Body of pancreas (tissue), 4 donors: ENCODE data around the gene DHX36. TPM values are rescaled to one million over a fixed set of nuclear protein-coding genes. Genes with fewer than 3 reads are reported as not detected.

Experiments used
- ATAC-seq: fragments of 150-250 bp; one replicate; pipeline ENCODE4 v1.9.1; 2016
- DNase-seq, 4 donors: peaks; one replicate each; pipeline ENCODE4 v3.0.0-alpha.2; 2019
- H3K27ac ChIP-seq, 4 donors: fragments of 200-600 bp; sonication (generic); 1 replicate in 3 of 4; 2 replicates in 1 of 4; pipeline versions ENCODE4 v1.5.1 to v1.6.1; 2016 to 2019; ENCODE audit warnings: mild to moderate bottlenecking in 1 of 4, mixed read lengths in 1 of 4, moderate library complexity in 1 of 4
- H3K27me3 ChIP-seq, 2 donors: fragments of 200-600 bp; sonication (generic); one replicate each; pipeline ENCODE4 v1.6.0; 2016; ENCODE audit warnings: mild to moderate bottlenecking in 1 of 2
- H3K36me3 ChIP-seq, 2 donors: fragments of 200-600 bp; sonication (generic); replicated peaks in 1 of 2; 2 replicates each; pipeline ENCODE4 v1.5.1; 2016; ENCODE audit warnings: low read depth in 2 of 2; ENCODE audit not compliant: insufficient read depth in 1 of 2
- H3K4me1 ChIP-seq: fragments of 200-600 bp; sonication (generic); one replicate; pipeline ENCODE4 v1.6.0; 2016
- H3K4me3 ChIP-seq, 2 donors: fragments of 200-600 bp; sonication (generic); 1 replicate in 1 of 2; 2 replicates in 1 of 2; pipeline ENCODE4 v1.5.1; 2016 to 2019
- H3K9me3 ChIP-seq, 3 donors: fragments of 200-600 bp; sonication (generic); 1 replicate in 2 of 3; 2 replicates in 1 of 3; pipeline ENCODE4 v1.5.1; 2016
- POLR2A ChIP-seq, 3 donors: fragments of 450-650 bp; IDR thresholded peaks; one replicate each; pipeline ENCODE4 v1.6.1; 2016; ENCODE audit warnings: antibody characterized with exemption in 3 of 3, mild to moderate bottlenecking in 2 of 3
- WGBS, 2 donors: methylation state at CpG; one replicate each; pipeline ENCODE4 v1.1.5; 2017; 5-methylcytosine and 5-hydroxymethylcytosine counted together
- intact Hi-C: fragments of 100-400 bp; cut with DNase I; formaldehyde crosslinking; loops from one replicate; pipeline ENCODE4 v1.15.1; 2023
- total RNA-seq, 2 donors: library from RNA; depleted of rRNA; stranded (reverse); fragments of >200 nt; gene quantifications; one replicate each; pipeline ENCODE4 v1.1.0, GENCODE V29; 2016
- TF ChIP-seq, protein P1 (sequence below), 7 experiments: fragments of 450-650 bp in 4 of 7; fragments of 200-600 bp in 3 of 7; sonication (generic) in 3 of 7; IDR thresholded peaks; one replicate each; pipeline ENCODE4 v1.5.1; 2016 to 2019; ENCODE audit warnings: antibody characterized with exemption in 7 of 7

The DHX36 gene
- total RNA-seq, 2 donors from 2014 or later, result 30.6 to 58.3 TPM

GRCh38 chr3:154236331-154236730 is 88.0 kb downstream of the DHX36 start:
- 65 to 75% methylated on average over 3 of the region's 3 CpGs for WGBS, 2 donors
- no peaks in the 10 kb centered on the region for H3K36me3 ChIP-seq
- no peaks in the 10 kb centered on the region for H3K9me3 ChIP-seq
- H3K27me3 ChIP-seq, result no peaks in the 10 kb centered on the region
- H3K27ac ChIP-seq, result no peak overlapping the region
- intact Hi-C loops, result no loop called here
- TF ChIP-seq, protein P1, sequence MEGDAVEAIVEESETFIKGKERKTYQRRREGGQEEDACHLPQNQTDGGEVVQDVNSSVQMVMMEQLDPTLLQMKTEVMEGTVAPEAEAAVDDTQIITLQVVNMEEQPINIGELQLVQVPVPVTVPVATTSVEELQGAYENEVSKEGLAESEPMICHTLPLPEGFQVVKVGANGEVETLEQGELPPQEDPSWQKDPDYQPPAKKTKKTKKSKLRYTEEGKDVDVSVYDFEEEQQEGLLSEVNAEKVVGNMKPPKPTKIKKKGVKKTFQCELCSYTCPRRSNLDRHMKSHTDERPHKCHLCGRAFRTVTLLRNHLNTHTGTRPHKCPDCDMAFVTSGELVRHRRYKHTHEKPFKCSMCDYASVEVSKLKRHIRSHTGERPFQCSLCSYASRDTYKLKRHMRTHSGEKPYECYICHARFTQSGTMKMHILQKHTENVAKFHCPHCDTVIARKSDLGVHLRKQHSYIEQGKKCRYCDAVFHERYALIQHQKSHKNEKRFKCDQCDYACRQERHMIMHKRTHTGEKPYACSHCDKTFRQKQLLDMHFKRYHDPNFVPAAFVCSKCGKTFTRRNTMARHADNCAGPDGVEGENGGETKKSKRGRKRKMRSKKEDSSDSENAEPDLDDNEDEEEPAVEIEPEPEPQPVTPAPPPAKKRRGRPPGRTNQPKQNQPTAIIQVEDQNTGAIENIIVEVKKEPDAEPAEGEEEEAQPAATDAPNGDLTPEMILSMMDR (IDR thresholded peaks at IDR 0.05), result no peak
- no peak for TF ChIP-seq POLR2A (IDR thresholded peaks at IDR 0.05)
- ATAC-seq (no peak), DNase-seq (no peak)
- H3K4me3 ChIP-seq, result no peak overlapping the region
- H3K4me1 ChIP-seq, result no peaks in the 10 kb centered on the region

DNA sequence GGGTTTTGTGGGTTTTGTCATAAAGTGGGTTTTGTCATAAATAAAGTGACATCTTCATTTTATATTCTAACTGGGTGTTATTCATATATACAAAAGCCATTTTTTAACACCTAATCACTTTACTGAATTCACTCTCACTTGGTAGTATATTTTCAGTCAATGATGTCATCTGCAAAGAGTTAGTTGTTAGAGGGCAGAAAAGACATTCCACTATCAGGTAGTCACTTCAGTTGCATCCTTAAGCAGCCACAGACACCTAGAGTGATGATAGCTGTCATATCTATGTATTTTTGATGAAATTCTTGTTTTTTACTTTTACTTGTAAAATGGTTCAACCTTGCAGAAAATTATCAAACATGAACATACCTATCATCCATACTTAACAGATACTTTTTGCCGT is 89.0 kb downstream of the DHX36 start:
- H3K36me3 ChIP-seq, result no peaks in the 10 kb centered on the region
- TF ChIP-seq POLR2A (IDR thresholded peaks at IDR 0.05), result no peak
- TF ChIP-seq, protein P1 (IDR thresholded peaks at IDR 0.05), result no peak
- H3K27me3 ChIP-seq, result no peaks in the 10 kb centered on the region
- no peak overlapping the region for H3K4me3 ChIP-seq
- intact Hi-C loops, result no loop called here
- DNase-seq, result no peak
- no peaks in the 10 kb centered on the region for H3K9me3 ChIP-seq
- 98 to 100% methylated on average over 1 of the region's 1 CpG for WGBS, 2 donors
- H3K27ac ChIP-seq, result no peak overlapping the region
- H3K4me1 ChIP-seq, result no peaks in the 10 kb centered on the region
- no peak for ATAC-seq

- no peak overlapping the region for H3K4me3 ChIP-seq
- no peaks in the 10 kb centered on the region for H3K4me1 ChIP-seq
- no peaks in the 10 kb centered on the region for H3K9me3 ChIP-seq
- intact Hi-C loops, result no loop called here
- TF ChIP-seq, protein P1 (IDR thresholded peaks at IDR 0.05), result no peak
- TF ChIP-seq POLR2A (IDR thresholded peaks at IDR 0.05), result no peak
- 86 to 87% methylated on average over 2 of the region's 2 CpGs for WGBS, 2 donors
- H3K27me3 ChIP-seq, result no peaks in the 10 kb centered on the region
- H3K36me3 ChIP-seq, result no peaks in the 10 kb centered on the region
- H3K27ac ChIP-seq, result no peak overlapping the region
- ATAC-seq (no peak), DNase-seq (no peak)
Measured at GRCh38 chr3:154229217-154229590, 95.1 kb downstream of the DHX36 start.

- ATAC-seq (no peak), DNase-seq (no peak)
- no peaks in the 10 kb centered on the region for H3K36me3 ChIP-seq
- no peak overlapping the region for H3K4me3 ChIP-seq
- TF ChIP-seq, protein P1 (IDR thresholded peaks at IDR 0.05), result no peak
- TF ChIP-seq POLR2A (IDR thresholded peaks at IDR 0.05), result no peak
- no peaks in the 10 kb centered on the region for H3K9me3 ChIP-seq
- no peaks in the 10 kb centered on the region for H3K27me3 ChIP-seq
- intact Hi-C loops, result no loop called here
- WGBS, 2 donors, result 66 to 81% methylated on average over 6 of the region's 6 CpGs
- H3K4me1 ChIP-seq, result no peaks in the 10 kb centered on the region
- no peak overlapping the region for H3K27ac ChIP-seq
Measured at GRCh38 chr3:154228561-154229216, 95.6 kb downstream of the DHX36 start.

DNA sequence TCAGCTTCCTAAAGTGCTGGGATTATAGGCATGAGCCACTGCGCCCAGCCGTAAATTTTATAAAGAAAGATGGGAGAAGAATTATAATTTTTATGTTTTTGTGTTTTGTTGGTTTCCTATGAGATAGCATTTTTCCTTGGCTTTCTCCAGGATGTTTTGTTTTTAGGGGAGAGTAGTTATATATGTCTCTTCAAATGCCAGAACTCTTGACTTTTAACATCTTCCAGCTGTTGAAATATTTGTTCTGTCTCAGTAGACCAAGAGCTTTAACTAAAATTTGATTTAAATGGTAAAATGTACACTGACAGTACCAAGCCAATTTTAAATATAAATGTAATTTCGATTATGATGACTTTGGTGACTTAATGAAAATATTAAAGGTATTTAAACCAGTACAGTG is 96.8 kb downstream of the DHX36 start:
- DNase-seq (no peak), ATAC-seq (no peak)
- TF ChIP-seq POLR2A (IDR thresholded peaks at IDR 0.05), result no peak
- TF ChIP-seq, protein P1 (IDR thresholded peaks at IDR 0.05), result no peak
- no peaks in the 10 kb centered on the region for H3K36me3 ChIP-seq
- 88% methylated on average over 3 of the region's 3 CpGs for WGBS, 2 donors
- no peak overlapping the region for H3K27ac ChIP-seq
- no peaks in the 10 kb centered on the region for H3K9me3 ChIP-seq
- no peaks in the 10 kb centered on the region for H3K27me3 ChIP-seq
- intact Hi-C loops, result no loop called here
- no peak overlapping the region for H3K4me3 ChIP-seq
- H3K4me1 ChIP-seq, result no peaks in the 10 kb centered on the region
